ENCODE measurements around the gene SIVA1.
"Not testable (repeated sequence)": the region's sequence is repeated elsewhere in the genome, so short reads cannot be mapped to it uniquely, and the experiment has no call there.

Gene SIVA1

DNA sequence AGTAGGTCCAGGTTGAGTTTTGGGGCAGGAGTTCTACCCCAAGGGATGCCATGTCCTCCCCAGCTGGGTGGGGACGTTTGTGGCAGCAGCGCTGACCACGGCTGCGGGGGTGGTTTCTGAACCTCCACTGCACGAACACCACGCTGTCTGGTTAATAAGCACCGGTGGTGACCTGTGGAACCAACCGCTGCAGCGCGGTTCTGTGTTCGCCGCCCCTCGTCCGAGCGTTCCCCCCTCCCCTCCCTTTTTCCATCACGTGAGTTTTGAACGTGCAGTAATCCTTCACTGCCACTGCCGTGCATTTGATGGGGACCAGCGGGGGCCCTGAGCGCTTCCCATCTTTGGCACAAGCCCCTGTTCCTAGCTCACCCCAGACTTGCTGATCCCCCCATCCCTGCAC lies 35.3 kb upstream of the SIVA1 start:
- intact Hi-C loops (cut with DNase I) = no loop called here
- DNase-seq = no peak

DNA sequence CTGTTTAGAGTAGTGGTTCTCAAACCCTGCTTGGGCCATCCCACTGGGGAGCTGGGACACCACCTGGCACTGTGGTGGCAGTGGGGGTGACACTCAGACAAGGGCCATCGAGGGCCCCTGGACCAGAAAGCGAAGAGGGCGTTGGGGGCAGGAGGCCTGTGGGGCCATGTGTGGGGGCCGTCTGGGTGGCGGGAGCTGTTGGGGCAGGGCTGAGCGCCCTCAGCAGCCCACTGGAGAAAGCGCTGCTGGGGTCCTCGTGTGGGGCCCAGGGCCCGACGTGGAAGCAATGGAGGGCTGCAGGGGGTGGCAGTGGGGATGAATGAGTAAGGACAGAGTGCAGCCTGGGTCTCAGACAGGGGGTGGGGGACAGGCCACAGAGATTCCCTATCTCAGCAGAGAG lies 34.8 kb upstream of the SIVA1 start:
- intact Hi-C loops (cut with DNase I) = no loop called here
- DNase-seq = no peak

- no peak for DNase-seq
- intact Hi-C loops (cut with DNase I) = no loop called here
These were observed 34.1 kb upstream of the SIVA1 start for GRCh38 chr14:104718871-104719270.

GRCh38 chr14:104719343-104719742 lies 33.6 kb upstream of the SIVA1 start:
- intact Hi-C loops (cut with DNase I) = no loop called here
- DNase-seq = no peak

GRCh38 chr14:104721505-104722431 lies 31.2 kb upstream of the SIVA1 start:
- intact Hi-C loops (cut with DNase I) = no loop called here
- DNase-seq = no peak

- intact Hi-C loops (cut with DNase I) = no loop called here
- DNase-seq = peak in 1 of 42 donors; percentile 54
These were observed 29.9 kb upstream of the SIVA1 start for GRCh38 chr14:104722938-104723650.

GRCh38 chr14:104723651-104724406 lies 29.1 kb upstream of the SIVA1 start, which contains the start of gene ADSS1:
TSS of gene ADSS1 (plus strand) at chr14:104724229. CDS start at chr14:104724271, 42 bp downstream.
- intact Hi-C loops (cut with DNase I) = no loop called here
- peak in 39 of 42 donors; percentile 41 to 83 (median 65) for DNase-seq

DNA sequence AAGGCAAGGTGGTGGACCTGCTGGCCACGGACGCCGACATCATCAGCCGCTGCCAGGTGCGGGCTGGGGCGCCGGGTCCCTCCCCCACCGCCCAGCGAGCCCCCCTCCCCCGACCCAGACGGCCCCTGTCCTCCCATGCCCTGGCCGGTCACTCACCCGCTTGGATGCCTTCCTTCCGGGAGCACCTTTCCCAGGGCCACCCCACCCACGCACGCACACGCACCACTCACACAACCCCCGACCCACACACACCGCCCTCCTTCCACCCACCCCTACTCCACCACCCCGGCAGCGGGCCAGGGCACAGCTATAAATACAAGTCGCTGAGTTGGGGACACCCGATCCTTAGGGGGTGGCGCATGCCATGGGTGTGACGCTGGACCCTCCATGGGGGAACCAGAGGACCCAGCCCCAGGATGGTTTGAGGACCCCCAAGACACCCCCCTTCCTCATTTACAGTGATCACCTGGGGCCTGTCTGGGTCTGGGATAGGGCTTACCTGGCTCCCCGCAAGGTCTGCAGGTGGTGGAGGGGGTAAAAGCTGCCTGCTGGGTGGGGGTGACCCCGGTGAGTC lies 28.5 kb upstream of the SIVA1 start:
- peak in 3 of 42 donors; percentile 40 to 59 (median 49) for DNase-seq
- intact Hi-C loops (cut with DNase I) = no loop called here

DNA sequence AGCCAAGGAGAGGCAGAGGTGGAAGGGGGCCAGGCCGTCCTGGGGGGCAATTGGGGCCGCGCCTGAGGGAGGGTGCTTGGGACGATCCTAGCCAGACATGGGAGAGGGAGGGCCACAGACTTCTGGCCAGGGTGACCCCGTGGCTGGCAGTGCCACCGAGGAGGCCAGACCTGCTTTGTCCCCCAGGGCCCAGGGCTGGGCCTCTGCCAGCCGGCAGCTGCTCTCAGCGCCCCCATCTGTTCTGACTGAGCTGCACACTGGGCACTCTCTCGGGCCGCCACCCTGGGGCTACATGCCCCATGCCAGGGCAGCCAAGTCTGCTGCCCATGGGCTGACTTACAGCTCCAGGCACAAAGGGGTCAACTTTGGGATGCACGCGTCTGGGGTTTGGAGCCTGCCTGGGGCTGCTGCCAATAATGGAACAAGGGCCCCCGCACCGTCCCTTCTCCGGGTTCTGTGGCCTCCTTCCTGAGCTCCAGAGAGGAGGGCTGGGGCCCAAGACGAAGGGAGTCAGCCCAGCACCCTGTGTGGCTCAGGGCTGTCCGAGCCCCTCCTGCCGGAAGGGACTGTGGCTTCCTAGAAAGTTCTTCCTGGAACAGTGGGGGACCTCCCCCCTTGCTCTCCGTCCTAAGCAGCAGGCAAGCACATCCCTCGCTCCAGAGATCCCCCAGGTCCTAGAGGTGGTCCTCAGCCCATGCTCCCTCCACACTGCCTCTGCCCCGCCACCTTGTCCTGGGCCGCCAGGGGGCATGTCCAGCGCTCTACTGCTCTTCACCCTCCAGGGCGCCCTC lies 27.8 kb upstream of the SIVA1 start:
- DNase-seq = peak in 28 of 42 donors; percentile 28 to 78 (median 54)
- intact Hi-C loops (cut with DNase I) = no loop called here

GRCh38 chr14:104725772-104726548 lies 27.0 kb upstream of the SIVA1 start:
- intact Hi-C loops (cut with DNase I) = no loop called here
- DNase-seq = no peak

DNA sequence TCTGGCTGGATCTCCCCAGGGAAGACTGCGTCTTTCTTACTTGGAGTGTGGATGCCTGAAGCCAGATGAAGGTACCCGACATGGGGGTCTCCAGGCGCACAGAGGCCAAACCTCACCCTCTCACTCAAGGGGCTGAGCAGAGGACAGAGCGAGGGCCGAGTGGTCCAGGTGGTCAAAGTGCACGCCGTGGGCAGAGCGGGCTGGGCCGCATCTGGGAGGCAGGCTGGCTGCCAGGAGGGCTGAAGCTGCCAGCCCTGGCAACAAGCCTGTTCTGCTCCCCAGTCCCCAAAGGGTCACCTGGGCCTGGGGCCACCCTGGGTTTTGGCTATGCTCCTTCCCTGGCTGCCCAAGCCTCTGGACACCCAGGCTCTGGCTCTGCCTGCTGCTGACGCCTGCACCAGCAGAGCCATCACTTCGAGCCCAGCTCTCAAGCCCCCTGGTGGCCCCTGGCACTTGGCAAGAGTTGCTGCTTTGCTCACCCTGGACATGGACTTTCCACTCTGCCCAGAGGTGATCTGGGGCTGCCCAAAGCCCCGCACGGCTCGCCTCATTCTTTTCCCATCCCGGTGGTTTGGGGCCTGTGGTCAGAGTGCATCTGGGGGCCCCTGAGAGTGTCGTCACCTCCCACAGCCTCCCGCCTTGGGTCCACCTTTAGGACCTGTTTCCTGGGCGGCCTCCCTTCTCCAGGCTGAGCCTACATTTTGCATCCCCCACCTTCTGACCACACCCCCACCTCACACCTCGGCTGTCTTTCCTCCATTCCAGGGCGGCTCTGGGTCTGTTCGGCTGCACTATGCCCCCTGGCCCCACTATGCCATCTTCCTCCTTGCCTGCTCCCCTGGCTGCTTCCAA lies 26.1 kb upstream of the SIVA1 start:
- DNase-seq = peak in 1 of 42 donors; percentile 36
- intact Hi-C loops (cut with DNase I) = no loop called here

GRCh38 chr14:104728631-104729030 lies 24.3 kb upstream of the SIVA1 start:
- intact Hi-C loops (cut with DNase I) = no loop called here
- DNase-seq = no peak

DNA sequence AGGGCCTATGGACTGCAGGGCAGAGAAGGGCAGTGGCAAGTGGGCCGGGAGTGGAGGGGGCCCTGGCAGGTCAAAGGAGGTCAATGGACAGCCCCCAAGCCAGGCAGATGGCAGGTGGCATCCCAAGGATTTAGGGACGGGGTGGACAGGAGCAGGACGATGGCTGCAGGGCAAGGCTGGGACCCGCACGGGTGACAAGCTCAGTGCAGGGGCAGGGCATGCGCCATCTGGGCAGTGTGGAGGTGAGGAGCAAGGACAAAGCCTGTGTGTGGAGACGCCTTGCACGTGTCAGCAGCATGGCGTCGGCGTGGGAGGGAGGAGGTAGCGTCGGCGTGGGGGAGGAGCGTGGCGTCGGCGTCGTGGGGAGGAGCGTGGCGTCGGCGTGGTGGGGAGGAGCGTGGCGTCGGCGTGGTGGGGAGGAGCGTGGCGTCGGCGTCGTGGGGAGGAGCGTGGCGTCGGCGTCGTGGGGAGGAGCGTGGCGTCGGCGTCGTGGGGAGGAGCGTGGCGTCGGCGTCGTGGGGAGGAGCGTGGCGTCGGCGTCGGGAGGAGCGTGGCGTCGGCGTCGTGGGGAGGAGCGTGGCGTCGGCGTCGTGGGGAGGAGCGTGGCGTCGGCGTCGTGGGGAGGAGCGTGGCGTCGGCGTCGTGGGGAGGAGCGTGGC lies 23.6 kb upstream of the SIVA1 start:
- intact Hi-C loops (cut with DNase I); DNase-seq: not testable (repeated sequence)

- intact Hi-C loops (cut with DNase I) = no loop called here
- DNase-seq = no peak
These were observed 23.1 kb upstream of the SIVA1 start for GRCh38 chr14:104729835-104730181.

GRCh38 chr14:104730487-104730886 lies 22.5 kb upstream of the SIVA1 start:
- no peak for DNase-seq
- intact Hi-C loops (cut with DNase I) = no loop called here
